HL-60 (cell line): ENCODE data around the gene TBC1D22A.

Experiments used
- DNase-seq, 2 experiments: peaks; one replicate each; pipeline ENCODE4 v3.0.0-alpha.2; 2010 to 2020; ENCODE audit warnings: low read depth in 1 of 2, low spot score in 1 of 2
- H3K27ac ChIP-seq: fragments of 250-450 bp; sonication (Bioruptor Pico); replicated peaks from 2 replicates; pipeline ENCODE4 v1.5.1; 2020; ENCODE audit warnings: mild to moderate bottlenecking, moderate library complexity
- H3K27me3 ChIP-seq: fragments of 250-450 bp; sonication (Bioruptor Pico); 2 replicates; pipeline ENCODE4 v1.5.1; 2021; ENCODE audit warnings: mild to moderate bottlenecking, moderate library complexity; ENCODE audit not compliant: insufficient read depth, poor library complexity, severe bottlenecking
- H3K4me3 ChIP-seq: replicated peaks from 2 replicates; pipeline ENCODE4 v1.5.1; 2011; ENCODE audit warnings: mild to moderate bottlenecking, control low read depth, low read length; ENCODE audit not compliant: insufficient read depth
- GABPA ChIP-seq: IDR thresholded peaks from 2 replicates; pipeline ENCODE4 v1.6.1; 2012; ENCODE audit warnings: low read depth
- POLR2AphosphoS5 ChIP-seq: IDR thresholded peaks from 2 replicates; pipeline ENCODE4 v1.6.1; 2012; ENCODE audit warnings: low read depth
- SPI1 ChIP-seq: IDR thresholded peaks from 2 replicates; pipeline ENCODE4 v1.6.1; 2012; ENCODE audit warnings: low read depth, mild to moderate bottlenecking, borderline replicate concordance
- TF ChIP-seq, protein P1 (sequence below): IDR thresholded peaks from 2 replicates; pipeline ENCODE4 v1.6.1; 2012; ENCODE audit warnings: low read depth; ENCODE audit not compliant: insufficient replicate concordance
- TF ChIP-seq, protein P2 (sequence below): IDR thresholded peaks from one replicate; pipeline ENCODE4 v1.5.1; 2011; ENCODE audit warnings: low read length, control low read depth, inconsistent platforms; ENCODE audit not compliant: insufficient read depth

TBC1D22A gene

DNA sequence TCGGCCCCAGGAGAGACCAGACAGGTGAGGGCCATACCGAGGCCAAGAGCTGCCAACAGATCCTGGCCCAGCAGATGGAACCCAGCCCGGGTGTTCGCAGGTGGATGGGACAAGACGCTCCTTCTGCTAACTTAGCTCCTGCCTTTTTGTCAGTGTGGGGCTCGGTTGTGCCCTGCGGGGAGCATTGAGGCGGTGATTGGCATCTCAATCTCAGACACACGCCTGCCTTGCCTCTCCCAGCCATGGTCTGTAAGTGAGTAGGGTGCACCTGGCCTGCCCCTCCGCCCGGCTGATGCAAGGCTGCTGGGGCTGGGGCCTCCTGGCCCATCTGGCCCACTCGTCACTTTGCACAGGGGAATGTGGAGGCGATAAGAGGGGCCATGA, 350.1 kb downstream of the TBC1D22A start:
- Histone ChIP-seq H3K27ac (no peak overlapping the region), H3K27me3 (no peaks in the 10 kb centered on the region), H3K4me3 (no peak overlapping the region)
- no peak for TF ChIP-seq SPI1
- TF ChIP-seq GABPA: no peak
- TF ChIP-seq, protein P1, sequence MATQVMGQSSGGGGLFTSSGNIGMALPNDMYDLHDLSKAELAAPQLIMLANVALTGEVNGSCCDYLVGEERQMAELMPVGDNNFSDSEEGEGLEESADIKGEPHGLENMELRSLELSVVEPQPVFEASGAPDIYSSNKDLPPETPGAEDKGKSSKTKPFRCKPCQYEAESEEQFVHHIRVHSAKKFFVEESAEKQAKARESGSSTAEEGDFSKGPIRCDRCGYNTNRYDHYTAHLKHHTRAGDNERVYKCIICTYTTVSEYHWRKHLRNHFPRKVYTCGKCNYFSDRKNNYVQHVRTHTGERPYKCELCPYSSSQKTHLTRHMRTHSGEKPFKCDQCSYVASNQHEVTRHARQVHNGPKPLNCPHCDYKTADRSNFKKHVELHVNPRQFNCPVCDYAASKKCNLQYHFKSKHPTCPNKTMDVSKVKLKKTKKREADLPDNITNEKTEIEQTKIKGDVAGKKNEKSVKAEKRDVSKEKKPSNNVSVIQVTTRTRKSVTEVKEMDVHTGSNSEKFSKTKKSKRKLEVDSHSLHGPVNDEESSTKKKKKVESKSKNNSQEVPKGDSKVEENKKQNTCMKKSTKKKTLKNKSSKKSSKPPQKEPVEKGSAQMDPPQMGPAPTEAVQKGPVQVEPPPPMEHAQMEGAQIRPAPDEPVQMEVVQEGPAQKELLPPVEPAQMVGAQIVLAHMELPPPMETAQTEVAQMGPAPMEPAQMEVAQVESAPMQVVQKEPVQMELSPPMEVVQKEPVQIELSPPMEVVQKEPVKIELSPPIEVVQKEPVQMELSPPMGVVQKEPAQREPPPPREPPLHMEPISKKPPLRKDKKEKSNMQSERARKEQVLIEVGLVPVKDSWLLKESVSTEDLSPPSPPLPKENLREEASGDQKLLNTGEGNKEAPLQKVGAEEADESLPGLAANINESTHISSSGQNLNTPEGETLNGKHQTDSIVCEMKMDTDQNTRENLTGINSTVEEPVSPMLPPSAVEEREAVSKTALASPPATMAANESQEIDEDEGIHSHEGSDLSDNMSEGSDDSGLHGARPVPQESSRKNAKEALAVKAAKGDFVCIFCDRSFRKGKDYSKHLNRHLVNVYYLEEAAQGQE: no peak
- TF ChIP-seq, protein P2, sequence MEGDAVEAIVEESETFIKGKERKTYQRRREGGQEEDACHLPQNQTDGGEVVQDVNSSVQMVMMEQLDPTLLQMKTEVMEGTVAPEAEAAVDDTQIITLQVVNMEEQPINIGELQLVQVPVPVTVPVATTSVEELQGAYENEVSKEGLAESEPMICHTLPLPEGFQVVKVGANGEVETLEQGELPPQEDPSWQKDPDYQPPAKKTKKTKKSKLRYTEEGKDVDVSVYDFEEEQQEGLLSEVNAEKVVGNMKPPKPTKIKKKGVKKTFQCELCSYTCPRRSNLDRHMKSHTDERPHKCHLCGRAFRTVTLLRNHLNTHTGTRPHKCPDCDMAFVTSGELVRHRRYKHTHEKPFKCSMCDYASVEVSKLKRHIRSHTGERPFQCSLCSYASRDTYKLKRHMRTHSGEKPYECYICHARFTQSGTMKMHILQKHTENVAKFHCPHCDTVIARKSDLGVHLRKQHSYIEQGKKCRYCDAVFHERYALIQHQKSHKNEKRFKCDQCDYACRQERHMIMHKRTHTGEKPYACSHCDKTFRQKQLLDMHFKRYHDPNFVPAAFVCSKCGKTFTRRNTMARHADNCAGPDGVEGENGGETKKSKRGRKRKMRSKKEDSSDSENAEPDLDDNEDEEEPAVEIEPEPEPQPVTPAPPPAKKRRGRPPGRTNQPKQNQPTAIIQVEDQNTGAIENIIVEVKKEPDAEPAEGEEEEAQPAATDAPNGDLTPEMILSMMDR: no peak
- TF ChIP-seq POLR2AphosphoS5: no peak
- DNase-seq: no peak

DNA sequence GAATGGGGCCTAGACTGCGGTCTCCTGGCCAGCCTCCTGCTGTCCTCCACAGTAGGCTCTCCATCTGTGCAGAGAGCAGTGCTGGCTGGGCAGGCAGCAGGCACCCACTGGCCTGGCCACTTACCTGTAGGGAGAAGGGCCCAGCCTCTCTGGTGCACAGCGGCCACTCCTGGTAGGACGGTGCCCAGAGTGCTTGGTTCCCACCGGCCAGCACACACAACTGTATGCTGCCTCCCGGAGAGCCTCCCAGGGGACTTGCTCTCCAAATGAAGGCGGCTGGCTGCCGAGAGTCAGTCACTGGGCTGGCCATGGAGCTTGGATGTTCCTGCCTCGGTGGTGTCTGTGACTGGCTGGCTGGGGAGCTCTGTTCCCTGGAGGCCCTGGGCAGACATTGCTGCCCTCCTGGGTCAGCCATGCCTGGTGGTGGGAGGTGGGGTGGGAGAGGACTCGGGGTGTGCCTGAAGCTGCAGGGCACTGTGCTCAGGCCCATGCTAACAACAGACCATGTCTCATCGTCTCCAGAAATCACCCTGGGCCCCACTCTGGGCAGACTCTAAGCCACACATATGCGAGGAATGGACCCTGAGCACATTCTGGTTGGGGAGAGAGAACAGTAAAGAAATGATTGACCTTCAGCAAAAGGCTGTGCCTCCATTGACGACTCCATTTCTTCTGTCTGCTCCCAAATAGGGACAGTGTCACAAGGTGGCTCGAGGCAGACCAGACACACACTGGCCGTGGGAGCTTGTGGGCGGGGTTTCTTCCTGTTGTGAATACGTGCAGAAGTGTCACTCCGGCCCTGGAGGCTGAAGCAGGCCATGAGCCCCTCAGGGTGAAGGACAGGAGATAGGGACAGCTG, 350.8 kb downstream of the TBC1D22A start:
- DNase-seq: no peak
- no peak overlapping the region for H3K27ac ChIP-seq
- H3K4me3 ChIP-seq: no peak overlapping the region
- no peaks in the 10 kb centered on the region for H3K27me3 ChIP-seq
- TF ChIP-seq, protein P1: no peak
- TF ChIP-seq SPI1 (no peak), GABPA (no peak), POLR2AphosphoS5 (no peak)
- TF ChIP-seq, protein P2: no peak

DNA sequence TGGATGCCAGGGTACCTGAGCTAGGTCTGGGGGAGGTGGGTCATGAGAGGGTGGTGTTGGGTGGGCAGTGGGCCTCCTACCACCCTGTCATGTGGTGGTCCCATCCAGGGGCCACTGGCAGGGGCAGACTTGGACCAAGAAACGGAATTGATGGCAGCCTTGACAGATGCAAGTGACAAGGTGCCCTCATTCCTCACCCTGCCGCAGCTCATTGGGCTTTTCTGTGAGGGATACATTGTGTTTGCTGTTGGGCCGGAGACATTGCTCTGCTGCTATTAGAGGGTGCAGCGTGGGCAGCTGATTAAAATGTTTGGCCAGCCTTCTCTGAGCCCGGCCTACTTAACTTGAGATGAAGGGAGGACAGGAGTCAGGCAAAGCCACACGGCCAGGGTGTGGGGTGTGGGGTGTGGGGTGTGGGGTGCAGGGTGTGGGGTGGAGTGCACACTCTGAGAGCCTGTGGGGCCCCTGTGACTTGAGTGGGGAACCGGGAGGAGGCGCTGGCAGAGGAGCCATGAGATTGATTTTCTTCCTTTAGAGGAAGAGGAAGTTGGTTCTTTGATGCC, 351.5 kb downstream of the TBC1D22A start:
- no peak overlapping the region for H3K27ac ChIP-seq
- H3K4me3 ChIP-seq: no peak overlapping the region
- no peak for DNase-seq
- TF ChIP-seq, protein P2: no peak
- no peak for TF ChIP-seq POLR2AphosphoS5
- TF ChIP-seq GABPA: no peak
- TF ChIP-seq, protein P1: no peak
- TF ChIP-seq SPI1: no peak
- no peaks in the 10 kb centered on the region for H3K27me3 ChIP-seq
